ENCODE data around the gene ADAM11. TPM values are rescaled to one million over a fixed set of nuclear protein-coding genes. Genes with fewer than 3 reads are reported as not detected.
"Not testable (repeated sequence)": the region's sequence is repeated elsewhere in the genome, so short reads cannot be mapped to it uniquely, and the experiment has no call there.

Gene ADAM11
- total RNA-seq, 1 donor from 2014 or later, result 6.0 TPM

DNA sequence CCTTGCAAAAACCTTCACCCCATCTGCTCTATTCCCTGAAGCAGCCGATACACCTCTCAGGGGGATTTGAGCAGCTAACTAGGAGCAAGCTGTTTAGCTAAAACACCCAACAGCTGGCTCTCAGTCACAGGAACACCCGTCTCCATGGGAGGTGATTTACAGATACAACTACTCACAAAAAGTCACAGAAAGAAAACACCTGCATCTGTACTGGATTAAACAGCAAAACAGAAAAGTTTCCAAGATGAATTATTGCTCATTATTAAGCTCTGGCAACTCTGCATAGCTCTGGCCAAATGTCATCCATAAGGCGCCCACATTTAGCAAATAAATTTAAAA lies 49.0 kb downstream of the ADAM11 start:
- Mint-ChIP-seq H3K4me3 (no peak overlapping the region), H3K27ac (ENCODE audit: unreplicated experiment) (no peak overlapping the region), H3K4me1 (peaks cover 4% of the 10 kb centered on the region), H3K27me3 (ENCODE audit: low read depth) (no peaks in the 10 kb centered on the region), H3K36me3 (ENCODE audit: low read depth) (peaks cover 8% of the 10 kb centered on the region), H3K9me3 (no peaks in the 10 kb centered on the region)
- DNase-seq (ENCODE audit: low read depth, low spot score), result no peak
- TF ChIP-seq, protein P1, sequence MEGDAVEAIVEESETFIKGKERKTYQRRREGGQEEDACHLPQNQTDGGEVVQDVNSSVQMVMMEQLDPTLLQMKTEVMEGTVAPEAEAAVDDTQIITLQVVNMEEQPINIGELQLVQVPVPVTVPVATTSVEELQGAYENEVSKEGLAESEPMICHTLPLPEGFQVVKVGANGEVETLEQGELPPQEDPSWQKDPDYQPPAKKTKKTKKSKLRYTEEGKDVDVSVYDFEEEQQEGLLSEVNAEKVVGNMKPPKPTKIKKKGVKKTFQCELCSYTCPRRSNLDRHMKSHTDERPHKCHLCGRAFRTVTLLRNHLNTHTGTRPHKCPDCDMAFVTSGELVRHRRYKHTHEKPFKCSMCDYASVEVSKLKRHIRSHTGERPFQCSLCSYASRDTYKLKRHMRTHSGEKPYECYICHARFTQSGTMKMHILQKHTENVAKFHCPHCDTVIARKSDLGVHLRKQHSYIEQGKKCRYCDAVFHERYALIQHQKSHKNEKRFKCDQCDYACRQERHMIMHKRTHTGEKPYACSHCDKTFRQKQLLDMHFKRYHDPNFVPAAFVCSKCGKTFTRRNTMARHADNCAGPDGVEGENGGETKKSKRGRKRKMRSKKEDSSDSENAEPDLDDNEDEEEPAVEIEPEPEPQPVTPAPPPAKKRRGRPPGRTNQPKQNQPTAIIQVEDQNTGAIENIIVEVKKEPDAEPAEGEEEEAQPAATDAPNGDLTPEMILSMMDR (conservative IDR thresholded peaks at IDR 0.05), result no peak

DNA sequence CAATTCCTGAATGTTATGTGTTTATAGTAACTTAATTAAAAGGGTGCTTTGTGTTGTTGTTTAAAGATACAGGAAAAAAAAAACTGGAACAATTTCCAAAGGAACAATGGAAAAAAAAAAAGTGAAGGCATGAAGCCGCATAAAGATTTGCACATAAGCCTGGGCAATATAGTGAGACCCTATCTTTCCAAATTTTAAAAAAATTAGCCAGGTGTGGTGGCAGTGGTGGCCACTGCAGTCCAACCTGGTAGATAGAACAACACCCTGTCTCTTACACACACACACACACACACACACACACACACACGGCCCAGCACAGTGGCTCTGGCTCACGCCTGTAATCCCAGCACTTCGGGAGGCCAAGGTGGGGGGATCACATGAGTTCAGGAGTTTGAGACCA lies 49.4 kb downstream of the ADAM11 start:
- H3K27ac Mint-ChIP-seq (ENCODE audit: unreplicated experiment), result no peak overlapping the region
- H3K4me3 Mint-ChIP-seq, result no peak overlapping the region
- H3K4me1 Mint-ChIP-seq, result peaks cover 1% of the 10 kb centered on the region
- H3K36me3 Mint-ChIP-seq (ENCODE audit: low read depth), result peaks cover 10% of the 10 kb centered on the region
- H3K27me3 Mint-ChIP-seq (ENCODE audit: low read depth), result no peaks in the 10 kb centered on the region
- no peak for DNase-seq (ENCODE audit: low read depth, low spot score)
- no peaks in the 10 kb centered on the region for H3K9me3 Mint-ChIP-seq
- TF ChIP-seq, protein P1 (conservative IDR thresholded peaks at IDR 0.05), result no peak

DNA sequence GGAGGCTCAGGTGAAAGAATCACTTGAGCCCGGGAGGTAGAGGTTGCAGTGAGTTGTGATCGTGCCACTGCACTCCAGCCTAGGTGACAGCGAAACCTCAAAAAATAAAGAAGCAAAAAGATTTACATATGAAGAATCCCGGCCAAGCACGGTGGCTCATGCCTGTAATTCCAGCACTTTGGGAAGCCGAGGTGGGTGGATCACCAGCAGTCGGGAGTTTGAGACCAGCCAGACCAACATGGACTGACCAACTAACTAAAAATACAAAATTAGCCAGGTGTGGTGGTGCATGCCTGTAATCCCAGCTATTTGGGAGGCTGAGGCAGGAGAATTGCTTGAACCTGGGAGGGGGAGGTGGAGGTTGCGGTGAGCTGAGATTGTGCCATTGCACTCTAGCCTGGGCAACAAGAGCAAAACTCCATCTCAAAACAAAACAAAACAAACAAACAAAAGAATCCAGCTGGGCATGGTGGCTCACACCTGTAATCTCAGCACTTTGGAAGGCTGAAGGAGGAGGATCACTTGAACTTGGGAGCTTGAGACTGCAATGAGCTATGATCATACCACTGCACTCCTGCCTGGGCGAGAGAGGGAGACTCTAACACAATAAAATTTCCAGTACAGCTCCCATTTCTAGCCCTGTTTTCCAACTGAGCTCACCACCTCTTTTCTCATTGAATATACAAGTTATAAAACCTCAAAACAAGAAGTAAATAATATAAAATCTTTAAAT lies 50.0 kb downstream of the ADAM11 start:
- H3K27ac Mint-ChIP-seq (ENCODE audit: unreplicated experiment), result peak overlapping the region; percentile 27
- H3K36me3 Mint-ChIP-seq (ENCODE audit: low read depth), result not testable (repeated sequence)

DNA sequence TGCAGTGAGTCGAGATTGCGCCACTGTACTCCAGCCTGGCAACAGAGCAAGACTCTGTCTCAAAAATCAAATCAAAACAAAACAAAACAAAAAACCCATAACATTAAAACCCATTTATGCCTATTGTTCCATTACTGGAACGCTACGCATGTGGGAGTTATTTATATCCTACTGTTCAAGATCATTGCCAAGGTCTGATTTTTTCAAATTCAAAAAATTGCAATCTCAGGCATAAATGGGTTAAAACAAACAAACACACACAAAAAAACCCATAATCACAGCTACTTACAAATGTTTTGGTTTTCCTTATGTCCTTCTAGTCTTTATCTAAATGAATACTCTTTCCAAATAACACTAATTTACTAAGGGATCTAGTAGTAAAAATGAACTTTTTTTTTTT lies 53.5 kb downstream of the ADAM11 start:
- TF ChIP-seq, protein P1 (conservative IDR thresholded peaks at IDR 0.05), result no peak
- no peak overlapping the region for H3K27ac Mint-ChIP-seq (ENCODE audit: unreplicated experiment)
- DNase-seq (ENCODE audit: low read depth, low spot score), result no peak
- H3K4me1 Mint-ChIP-seq, result no peaks in the 10 kb centered on the region
- H3K36me3 Mint-ChIP-seq (ENCODE audit: low read depth), result peaks cover 5% of the 10 kb centered on the region
- H3K9me3 Mint-ChIP-seq, result no peaks in the 10 kb centered on the region
- H3K4me3 Mint-ChIP-seq, result no peak overlapping the region
- no peaks in the 10 kb centered on the region for H3K27me3 Mint-ChIP-seq (ENCODE audit: low read depth)

More for the DNA sequence above, 50.0 kb downstream of the ADAM11 start:
- DNase-seq (ENCODE audit: low read depth, low spot score); H3K9me3 Mint-ChIP-seq; H3K4me3 Mint-ChIP-seq; H3K4me1 Mint-ChIP-seq; H3K27me3 Mint-ChIP-seq (ENCODE audit: low read depth): not testable (repeated sequence)

DNA sequence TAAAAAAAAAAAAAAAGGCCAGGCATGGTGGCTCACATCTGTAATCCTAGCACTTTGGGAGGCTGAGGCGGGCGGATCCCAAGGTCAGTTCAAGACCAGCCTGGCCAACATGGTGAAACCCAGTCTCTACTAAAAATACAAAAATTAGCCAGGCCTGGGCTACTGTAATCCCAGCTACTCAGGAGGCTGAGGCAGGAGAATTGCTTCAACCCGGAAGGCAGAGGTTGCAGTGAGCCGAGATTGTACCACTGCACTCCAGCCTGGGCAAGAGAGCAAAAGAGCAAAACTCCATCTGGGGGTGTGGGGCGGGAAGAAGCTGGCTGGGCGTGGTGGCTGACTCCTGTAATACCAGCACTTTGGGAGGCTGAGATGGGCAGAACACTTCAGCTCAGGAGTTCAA lies 59.7 kb downstream of the ADAM11 start:
- H3K9me3 Mint-ChIP-seq; H3K36me3 Mint-ChIP-seq (ENCODE audit: low read depth); H3K27me3 Mint-ChIP-seq (ENCODE audit: low read depth); H3K27ac Mint-ChIP-seq (ENCODE audit: unreplicated experiment); H3K4me3 Mint-ChIP-seq; DNase-seq (ENCODE audit: low read depth, low spot score): not testable (repeated sequence)
- H3K4me1 Mint-ChIP-seq, result peaks cover 15% of the 10 kb centered on the region

DNA sequence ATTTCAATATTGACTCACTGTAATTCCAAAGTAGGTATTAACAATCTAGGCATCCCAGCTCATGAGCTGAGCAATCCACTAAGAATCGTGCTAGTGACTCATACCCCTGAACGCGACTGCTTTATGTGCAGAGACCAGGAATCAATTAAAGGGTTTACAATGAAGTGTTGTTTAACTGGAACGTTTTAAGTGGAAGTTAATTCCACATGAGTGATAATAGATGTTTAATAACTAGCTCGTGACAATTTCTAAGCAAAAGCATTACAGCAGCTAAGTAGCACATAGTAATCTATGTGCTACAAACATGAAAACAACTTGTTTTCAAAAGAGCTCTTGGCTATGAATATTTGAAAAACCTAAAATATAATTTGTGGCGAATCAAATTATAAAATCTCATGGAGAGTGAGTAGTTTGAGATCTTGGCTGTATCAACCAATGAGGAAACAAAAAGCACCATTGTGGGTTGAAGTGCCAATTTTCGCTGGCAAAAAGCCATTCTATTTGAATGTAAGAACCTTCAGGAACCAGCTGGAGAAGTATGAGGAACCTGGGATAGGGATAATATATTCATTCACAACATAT lies 61.9 kb downstream of the ADAM11 start:
- no peaks in the 10 kb centered on the region for H3K9me3 Mint-ChIP-seq
- peaks cover 17% of the 10 kb centered on the region for H3K4me1 Mint-ChIP-seq
- peak overlapping the region; percentile 27 for H3K4me3 Mint-ChIP-seq
- H3K27me3 Mint-ChIP-seq (ENCODE audit: low read depth), result no peaks in the 10 kb centered on the region
- no peaks in the 10 kb centered on the region for H3K36me3 Mint-ChIP-seq (ENCODE audit: low read depth)
- DNase-seq (ENCODE audit: low read depth, low spot score), result no peak
- TF ChIP-seq, protein P1 (conservative IDR thresholded peaks at IDR 0.05), result no peak
- no peak overlapping the region for H3K27ac Mint-ChIP-seq (ENCODE audit: unreplicated experiment)

DNA sequence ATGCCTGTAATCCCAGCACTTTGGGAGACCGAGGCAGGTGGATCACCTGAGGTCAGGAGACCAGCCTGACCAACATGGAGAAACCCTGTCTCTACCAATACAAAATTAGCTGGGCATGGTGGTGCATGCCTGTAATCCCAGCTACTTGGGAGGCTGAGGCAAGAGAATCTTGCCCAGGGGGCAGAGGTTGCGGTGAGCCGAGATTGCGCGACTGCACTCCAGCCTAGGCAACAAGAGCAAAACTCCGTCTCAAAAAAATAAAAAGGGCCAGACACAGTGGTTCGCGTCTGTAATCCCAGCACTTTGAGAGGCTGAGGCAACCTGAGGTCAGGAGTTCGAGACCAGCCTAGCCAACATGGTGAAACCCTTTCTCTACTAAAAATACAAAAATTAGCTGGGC lies 66.4 kb downstream of the ADAM11 start:
- DNase-seq (ENCODE audit: low read depth, low spot score); H3K27ac Mint-ChIP-seq (ENCODE audit: unreplicated experiment); H3K27me3 Mint-ChIP-seq (ENCODE audit: low read depth); H3K9me3 Mint-ChIP-seq; H3K4me3 Mint-ChIP-seq; H3K36me3 Mint-ChIP-seq (ENCODE audit: low read depth): not testable (repeated sequence)
- H3K4me1 Mint-ChIP-seq, result peaks cover 41% of the 10 kb centered on the region

All from neural crest cell (in vitro differentiated cells).